PC-9 (cell line): Measurements from ENCODE around the gene RPL7A.

ENCODE experiments used
- CTCF ChIP-seq: fragments of 200-600 bp; sonication (generic); conservative IDR thresholded peaks from 2 replicates; pipeline ENCODE4 v1.6.1; 2017; ENCODE audit warnings: mixed run types, antibody characterized with exemption, mild to moderate bottlenecking, moderate library complexity
- EZH2 ChIP-seq: fragments of 200-600 bp; sonication (generic); IDR thresholded peaks from 2 replicates; pipeline ENCODE4 v1.8.0; 2017; ENCODE audit warnings: antibody characterized with exemption, low read depth

DNA sequence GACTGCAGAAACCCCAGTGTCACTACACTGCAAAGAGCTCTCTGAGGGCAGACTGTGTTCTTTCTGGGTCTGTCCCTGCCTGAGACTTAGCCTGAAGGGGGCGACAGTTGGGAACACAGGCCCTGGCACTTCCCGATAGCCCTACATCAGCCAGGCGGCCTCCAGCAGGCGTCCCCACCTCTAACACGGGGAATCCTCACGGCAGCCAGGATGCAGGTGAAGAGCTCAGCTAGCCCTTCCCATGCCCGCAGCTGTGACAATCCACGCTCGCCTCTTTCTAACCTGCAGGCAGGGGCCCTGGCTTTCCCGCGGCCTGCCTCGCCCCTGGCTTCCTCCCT is 6.0 kb upstream of the RPL7A start:
- no peak for TF ChIP-seq CTCF
- no peak for TF ChIP-seq EZH2
